Astrocyte (in vitro differentiated cells and primary cell): ENCODE data around the gene RASSF3.

ENCODE experiments used
- EZH2 ChIP-seq: IDR thresholded peaks from 2 replicates; pipeline ENCODE4 v1.6.1; 2012; ENCODE audit warnings: mild to moderate bottlenecking, low read length, inconsistent platforms; ENCODE audit not compliant: insufficient read depth
- TF ChIP-seq, protein P1 (sequence below): IDR thresholded peaks from 2 replicates; pipeline ENCODE4 v1.5.1; 2011; ENCODE audit warnings: low read depth, mild to moderate bottlenecking, inconsistent platforms, low read length, moderate library complexity; ENCODE audit not compliant: insufficient read depth

DNA sequence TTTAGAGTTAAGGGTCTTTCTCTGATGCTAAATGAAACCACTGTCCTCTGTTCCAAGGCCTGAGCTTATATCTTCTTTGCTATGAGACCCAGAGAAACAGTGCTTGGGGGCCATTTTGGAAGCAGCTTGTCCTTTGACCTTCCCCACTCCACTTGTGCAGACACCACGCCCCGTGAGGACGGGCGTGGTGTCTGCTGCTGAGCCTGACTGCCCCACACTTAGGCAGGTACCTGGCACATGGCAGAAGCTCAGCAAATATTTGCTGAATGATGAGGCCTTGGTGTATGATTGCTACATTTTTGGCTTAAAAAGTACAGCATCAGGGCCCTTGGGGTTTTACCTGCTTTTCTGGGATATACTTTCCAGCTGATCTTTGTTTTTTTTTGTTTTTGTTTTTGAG, 69.9 kb downstream of the RASSF3 start:
- TF ChIP-seq, protein P1, sequence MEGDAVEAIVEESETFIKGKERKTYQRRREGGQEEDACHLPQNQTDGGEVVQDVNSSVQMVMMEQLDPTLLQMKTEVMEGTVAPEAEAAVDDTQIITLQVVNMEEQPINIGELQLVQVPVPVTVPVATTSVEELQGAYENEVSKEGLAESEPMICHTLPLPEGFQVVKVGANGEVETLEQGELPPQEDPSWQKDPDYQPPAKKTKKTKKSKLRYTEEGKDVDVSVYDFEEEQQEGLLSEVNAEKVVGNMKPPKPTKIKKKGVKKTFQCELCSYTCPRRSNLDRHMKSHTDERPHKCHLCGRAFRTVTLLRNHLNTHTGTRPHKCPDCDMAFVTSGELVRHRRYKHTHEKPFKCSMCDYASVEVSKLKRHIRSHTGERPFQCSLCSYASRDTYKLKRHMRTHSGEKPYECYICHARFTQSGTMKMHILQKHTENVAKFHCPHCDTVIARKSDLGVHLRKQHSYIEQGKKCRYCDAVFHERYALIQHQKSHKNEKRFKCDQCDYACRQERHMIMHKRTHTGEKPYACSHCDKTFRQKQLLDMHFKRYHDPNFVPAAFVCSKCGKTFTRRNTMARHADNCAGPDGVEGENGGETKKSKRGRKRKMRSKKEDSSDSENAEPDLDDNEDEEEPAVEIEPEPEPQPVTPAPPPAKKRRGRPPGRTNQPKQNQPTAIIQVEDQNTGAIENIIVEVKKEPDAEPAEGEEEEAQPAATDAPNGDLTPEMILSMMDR, result no peak
- TF ChIP-seq EZH2, result no peak
